Measurements from ENCODE around the gene SIK2.

Gene SIK2

DNA sequence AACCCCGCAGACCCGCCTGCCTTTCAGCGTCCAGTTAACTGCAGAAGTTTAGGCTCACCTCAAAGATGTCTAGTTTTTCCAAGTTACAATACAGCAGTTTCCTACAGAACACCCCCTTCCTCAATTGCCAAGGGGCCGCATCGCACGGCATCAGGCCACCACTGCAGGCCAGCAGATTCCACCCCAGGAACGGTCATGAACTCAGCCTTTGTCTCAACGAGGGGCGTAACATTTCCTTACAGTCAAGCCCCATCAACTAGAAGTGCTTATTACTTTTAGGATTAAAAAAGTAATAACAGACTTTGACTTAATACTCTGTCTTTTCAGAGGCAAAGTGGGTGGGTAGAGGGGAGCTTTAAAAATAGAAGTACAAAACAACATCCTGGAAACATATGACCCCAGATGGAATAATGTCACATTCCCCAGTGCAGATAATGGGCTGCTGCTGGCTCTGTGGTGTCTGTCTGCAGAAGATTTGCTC is 127.6 kb downstream of the SIK2 start:
- no peak for DNase-seq (ENCODE audit: low read depth)

DNA sequence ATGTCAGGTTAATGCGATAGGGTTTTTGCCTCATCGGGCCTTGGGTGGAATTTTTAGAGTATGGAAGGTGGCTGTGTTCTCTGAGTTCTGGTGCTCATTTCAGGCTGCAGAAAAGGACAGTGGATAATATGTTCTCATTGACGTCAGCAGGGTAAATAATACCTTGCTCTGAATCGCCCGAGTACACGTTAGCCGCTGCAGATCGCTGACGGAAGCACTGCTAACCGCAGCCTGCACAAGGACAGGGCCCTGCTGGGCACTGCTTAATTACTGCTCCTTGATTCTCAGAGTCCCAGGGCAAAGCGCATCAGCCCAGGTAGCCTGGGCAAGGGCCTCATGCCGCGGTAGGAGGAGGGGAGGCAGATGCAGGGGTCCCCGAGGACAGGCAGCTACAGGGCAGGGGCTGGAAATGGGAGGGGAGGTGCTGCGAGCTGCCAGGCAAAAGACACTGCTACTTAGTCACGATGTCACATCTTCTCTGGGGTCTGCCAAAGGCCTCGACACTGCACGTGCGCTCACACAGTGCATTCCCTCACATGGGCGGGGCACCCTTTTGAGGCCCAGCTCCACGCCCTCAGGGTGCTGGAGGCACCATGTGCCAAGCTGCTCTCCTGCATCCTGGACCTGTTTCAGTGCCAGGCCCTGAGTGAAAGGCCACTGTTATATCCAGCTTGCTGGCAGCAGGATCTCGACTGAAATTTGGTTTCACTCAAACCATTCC is 128.8 kb downstream of the SIK2 start:
- DNase-seq (ENCODE audit: low read depth): peak; percentile 91

DNA sequence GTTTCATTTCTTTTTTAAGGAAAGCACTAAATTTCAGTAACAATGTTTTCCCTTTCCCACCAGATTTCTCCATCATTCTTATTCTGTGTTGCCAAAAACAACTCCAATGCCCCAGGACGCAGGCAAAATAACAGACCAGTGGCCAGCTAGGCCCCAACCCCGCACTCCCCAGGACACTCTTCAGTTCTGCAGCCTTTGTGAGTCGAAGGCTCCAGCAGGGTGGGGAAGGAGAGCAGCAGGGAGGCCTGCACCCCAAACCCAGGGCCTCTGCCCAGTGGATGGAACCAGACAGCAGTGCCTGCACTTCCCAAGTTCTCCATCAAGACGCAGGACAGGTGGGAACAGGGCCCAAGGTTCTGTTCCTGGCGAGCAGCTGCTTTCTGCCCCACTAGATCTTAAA is 129.6 kb downstream of the SIK2 start:
- no peak for DNase-seq (ENCODE audit: low read depth)

DNA sequence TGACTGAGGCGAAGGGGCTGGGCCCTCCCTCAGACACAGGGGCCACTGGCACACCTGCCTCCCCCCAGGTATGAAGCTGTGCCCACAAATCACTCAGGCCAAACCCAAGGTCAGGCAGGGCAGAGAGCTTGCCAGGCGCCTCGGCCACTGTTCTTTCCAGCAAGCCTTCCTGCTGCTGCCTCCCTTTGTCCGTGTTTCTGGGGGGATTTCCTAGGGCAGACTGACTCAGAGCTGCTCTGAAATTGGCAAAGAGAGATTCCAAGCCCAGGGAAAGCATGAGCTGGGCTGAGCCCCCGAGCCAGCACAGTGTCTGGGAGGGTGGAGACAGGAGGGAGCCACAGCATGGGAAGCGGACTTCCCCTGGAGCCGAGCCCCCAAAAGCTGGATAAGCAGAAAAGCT is 130.8 kb downstream of the SIK2 start:
- DNase-seq (ENCODE audit: low read depth): peak; percentile 90

DNA sequence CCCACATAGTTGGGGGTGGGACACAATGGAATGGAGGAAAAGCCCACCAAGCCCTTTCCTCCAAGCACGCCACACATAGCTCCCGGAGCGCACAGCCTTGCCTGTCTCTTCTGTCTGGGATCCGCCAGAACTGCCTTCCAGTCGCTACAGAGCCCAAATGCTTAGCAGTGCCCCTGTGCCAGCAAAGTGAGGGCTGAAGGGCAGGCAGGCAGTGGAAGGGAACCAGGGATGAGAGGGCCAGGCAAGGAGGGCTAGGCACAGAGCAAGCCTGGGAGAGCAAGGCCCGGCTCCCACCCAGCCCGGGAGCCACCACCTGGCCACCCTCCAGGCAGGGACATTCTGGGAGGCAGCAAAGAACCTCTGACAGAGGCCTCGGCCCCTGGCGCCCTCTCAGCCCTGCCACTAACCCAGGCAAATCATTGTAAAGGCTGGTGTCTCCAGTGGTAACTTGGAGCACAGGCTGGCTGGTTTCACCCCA is 131.4 kb downstream of the SIK2 start:
- DNase-seq (ENCODE audit: low read depth): no peak

DNA sequence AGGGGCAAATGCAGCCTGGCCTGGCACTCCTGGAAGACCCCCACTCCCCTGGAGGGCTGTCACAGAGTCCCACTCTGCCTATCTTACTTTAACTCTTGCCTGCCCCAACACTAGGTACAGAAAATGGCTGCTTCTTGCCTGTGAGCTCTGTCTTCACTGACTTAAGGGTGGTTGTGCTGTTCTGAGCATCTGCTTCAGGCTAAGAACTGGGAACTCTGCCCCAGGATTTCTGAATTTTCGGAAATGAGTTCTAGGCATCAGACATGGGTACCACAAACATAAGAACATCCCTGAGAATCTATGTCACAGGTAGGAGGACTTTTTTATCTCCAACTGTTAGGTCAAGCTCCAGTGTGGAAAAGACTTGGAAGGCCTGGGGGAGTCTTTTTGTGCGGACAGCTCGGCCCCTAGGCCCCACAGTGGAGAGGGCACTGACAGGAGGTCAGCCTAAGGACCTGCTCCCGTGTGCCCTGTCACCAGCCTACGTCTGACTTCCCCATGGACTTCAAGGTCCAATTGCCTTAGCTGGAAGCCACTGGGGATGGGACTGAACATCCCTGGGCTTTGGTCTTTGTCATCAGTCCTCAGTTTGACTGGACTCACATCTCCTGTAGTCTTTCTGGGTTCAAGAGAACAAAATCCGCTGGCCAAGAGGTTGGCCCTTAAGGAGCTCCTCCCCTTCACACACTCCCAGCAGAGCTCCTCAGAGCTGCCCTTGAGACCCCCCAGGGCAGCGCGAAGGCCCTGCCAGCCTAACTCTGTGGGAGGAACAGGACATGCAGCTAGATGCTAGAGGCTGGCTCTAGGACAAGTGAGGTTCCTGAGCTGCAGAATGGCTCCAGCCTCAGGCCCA is 132.1 kb downstream of the SIK2 start:
- DNase-seq (ENCODE audit: low read depth): no peak

DNA sequence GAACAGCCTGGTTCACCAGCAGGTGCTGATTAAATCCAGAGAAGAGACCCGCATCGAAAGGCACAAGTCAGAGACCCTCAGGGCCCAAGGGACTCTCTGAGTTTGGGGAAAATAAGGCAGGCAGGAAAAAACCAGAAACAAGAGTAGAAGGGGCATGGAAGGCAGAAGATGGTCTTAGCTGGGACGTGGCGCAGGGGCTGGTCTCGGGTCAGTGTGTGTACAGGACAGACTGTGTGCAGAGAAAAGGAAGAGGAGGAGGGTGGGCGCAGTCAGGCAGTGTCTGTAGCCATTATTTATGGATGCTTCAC is 132.7 kb downstream of the SIK2 start:
- DNase-seq (ENCODE audit: low read depth): no peak

DNA sequence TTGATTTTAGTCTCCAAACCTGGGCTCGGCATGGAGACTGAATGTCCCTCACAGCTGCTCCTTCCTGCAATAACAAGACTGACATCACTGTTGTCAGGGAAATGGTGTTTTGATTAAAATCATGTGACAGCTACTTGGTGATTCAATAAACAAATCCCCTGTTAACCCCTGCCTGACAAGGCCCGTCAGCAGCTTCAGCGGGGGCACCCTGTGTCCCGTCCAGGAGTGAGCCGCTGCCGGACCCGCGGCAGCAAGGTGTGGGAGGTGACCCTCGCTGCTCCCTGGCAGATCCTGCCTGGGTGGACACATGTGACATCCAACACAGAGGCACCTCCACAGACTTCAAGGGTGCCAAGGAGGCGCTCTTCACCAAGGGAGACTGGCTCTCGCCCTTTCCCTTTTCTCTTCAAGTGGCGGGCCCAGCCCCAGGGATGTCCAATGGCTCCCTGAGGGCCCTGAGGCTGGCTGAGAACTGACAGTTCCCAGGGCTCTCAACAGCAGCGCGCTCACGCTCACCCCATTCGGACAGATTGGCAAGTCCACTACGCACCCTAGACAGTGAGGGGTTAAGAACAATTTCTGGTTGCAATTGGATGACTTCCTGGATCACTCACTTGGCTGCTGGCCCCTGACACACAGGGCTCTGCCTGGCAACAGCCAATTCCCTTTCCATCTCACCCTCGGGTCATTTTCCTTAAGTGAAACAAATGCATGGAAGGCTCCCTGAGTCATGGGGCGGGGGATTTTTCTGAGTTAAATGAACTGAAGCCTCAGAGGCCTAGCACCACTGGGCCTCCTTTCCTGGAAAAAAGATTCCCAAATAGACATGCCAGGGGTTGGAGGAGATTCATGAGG is 133.2 kb downstream of the SIK2 start:
- DNase-seq (ENCODE audit: low read depth): peak; percentile 98

DNA sequence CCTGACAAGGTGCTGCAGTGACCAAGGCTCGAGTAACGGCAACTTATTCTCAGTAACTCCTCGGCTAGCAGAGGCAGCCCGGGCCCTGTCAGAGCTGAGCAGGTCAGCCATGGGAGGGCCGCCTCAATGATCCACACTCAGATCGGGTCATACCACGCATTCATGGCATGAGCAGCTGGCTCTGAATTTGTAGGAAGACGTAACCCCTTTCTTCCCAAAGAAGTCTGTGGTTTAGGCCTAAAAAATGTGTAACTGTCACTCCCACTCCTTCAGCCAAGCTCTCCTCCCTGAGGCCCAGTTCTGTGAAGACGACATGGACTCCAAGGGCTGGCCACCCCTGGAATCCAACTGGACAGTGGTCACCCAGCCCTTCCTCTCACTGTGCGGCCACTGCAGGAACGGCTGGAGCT is 133.9 kb downstream of the SIK2 start:
- peak; percentile 66 for DNase-seq (ENCODE audit: low read depth)

DNA sequence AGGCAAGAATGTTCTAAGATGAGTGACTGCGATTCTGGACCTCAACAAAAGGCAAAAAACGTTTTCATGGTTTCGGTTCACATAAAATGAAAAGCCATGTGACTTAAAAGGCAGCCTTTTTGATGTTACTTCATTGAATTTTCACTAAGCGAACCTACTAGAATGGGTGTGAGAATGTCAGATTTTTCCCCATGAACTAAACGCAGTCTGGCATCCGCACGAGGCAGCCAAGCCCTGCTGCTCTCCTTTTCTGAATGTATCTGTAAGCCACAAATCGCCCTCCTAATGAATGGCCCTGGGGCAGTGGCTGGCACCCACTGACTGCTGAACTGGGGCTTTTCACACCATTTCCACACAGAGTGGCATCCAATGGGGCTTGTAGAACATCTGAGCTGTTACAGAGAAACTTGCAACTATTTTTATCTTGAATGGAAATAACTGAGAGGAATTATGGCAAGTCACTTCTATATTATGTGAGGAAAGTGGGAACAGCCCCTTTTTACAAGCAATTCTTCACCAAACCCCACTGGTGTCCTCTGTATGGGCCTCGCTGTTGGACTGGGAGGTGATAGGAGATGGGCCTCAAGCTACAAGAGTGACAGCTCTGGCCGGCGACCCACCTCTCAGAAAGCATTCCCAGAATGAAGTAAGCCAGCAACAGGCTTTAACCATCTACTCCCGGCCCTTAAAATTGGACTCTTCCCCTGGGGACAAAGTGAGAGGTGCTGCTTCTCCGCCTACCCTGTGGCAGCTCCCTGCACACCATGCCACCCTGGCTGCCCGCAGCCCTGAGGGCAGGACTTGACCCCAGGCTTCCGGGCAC is 134.6 kb downstream of the SIK2 start:
- no peak for DNase-seq (ENCODE audit: low read depth)

DNA sequence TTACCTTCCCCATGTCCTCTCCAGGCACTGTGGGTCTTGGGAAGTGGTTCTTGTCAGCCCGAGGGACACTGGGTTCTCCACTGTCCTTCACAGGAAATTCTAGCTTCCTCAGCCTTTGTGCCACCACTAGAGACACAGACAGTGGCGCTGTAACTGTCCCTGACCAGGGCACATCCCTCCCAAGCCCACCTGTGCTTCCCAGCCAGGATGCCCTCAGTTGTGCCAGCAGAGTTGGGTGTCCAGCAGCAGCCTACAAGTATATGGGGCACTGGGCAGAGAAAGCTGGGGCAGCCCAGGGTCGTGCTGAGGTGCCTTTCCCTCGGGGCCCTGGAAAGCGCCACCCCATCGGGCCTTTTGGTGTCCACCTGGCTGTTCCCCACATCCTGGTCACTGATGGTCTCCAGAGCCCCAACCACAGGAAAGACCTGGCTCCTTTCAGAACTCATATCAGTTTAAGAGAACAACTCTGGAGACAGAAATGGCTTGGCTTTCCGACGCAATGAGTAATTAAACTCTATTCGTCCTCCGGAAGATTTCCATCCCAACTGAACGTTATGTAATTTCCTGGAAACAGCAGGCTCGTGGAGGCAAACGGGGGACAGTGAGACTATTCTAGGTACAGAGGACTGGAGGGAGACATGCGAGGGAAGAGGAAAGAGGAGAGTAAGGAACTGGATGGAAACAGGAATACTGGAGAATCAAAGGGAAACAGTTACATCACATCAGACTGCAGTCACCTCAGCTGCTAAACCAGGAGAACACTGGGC is 135.4 kb downstream of the SIK2 start:
- no peak for DNase-seq (ENCODE audit: low read depth)

DNA sequence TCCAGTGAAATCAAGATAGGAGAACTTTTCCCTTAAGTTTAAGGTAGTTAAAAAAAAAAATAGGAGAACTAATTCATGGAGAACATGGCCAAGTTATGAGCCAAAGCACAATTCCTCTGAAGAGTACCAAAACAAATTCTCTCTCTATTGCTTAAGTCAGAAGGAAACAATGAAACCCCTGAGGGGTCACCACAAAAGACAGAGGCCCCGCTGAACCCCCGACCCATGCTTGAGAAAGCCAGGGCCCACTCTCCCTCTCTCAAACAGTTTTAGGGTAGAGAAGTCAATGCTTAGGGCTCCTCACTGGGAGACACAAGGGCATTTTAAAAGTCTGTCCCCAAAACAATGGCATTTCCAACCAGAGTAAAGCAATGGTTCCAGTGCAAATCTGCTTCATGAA is 137.1 kb downstream of the SIK2 start:
- DNase-seq (ENCODE audit: low read depth): no peak

DNA sequence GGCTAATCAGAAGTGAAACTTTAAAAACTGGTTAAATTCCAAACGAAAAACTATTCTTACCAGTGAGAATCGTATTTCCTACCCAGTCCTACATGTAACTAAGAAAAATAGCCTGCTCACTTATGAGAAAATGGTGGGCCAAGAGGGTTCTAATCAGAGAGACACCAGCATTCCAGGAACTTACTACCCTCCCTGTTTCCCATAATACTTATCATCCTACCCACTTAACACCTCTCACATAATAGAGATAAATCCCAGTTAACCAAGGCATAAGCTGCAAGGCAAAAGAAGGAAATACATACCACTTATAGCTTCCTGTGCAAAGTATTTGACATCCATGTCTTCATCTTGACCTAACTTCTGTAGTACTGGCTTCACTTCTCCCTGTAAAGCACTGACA is 139.5 kb downstream of the SIK2 start:
- no peak for DNase-seq (ENCODE audit: low read depth)

DNA sequence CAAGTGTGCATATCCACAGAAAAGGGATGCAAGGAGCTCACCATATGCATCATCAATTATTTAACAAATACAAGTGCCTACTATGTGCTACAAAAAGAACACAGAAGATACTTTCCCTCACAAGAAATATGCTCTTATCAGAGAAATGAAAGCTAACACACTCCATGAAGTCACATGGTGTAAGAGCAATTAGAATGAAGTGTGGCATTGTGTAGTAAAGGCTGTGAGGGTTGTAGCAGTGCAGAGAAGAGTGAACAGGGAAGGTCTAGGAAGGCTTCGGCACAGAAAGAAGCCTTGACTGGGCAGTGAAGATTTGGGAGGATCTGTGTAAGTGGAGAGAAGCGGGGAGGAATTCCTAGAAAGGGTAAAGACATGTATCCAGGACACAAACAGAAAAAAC is 141.5 kb downstream of the SIK2 start:
- no peak for DNase-seq (ENCODE audit: low read depth)

DNA sequence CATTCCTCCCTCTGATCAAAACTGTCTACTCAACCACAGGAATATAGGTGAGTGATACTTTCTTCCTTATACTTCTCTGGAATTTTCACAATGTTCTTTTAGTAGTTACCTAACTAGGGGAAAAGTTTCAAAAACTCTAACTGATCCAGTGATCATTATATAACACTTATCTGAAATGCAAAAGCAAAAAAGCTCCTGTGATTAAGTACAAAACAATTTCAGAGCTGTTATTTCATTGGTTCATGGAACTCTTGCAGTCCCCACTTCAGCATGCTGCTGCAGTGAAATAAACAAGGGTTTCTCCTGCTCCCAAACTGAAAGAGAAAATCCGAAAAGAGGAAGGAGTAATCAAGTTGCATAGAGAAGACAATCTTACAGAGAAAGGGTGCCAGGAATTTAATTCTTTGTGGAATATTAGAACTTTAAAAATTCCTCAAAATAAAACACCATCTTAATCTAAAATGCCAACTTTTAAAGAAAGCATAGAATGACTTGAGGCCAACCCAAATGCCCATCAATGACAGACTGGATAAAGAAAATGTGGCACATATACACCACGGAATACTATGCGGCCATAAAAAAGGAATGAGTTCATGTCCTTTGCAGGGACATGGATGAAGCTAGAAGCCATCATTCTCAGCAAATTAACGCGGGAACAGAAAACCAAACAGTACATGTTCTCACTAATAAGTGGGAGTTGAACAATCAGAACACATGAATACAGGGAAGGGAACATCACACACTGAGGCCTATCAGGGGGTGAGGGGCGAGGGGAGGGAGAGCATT is 143.7 kb downstream of the SIK2 start:
- peak; percentile 78 for DNase-seq (ENCODE audit: low read depth)

DNA sequence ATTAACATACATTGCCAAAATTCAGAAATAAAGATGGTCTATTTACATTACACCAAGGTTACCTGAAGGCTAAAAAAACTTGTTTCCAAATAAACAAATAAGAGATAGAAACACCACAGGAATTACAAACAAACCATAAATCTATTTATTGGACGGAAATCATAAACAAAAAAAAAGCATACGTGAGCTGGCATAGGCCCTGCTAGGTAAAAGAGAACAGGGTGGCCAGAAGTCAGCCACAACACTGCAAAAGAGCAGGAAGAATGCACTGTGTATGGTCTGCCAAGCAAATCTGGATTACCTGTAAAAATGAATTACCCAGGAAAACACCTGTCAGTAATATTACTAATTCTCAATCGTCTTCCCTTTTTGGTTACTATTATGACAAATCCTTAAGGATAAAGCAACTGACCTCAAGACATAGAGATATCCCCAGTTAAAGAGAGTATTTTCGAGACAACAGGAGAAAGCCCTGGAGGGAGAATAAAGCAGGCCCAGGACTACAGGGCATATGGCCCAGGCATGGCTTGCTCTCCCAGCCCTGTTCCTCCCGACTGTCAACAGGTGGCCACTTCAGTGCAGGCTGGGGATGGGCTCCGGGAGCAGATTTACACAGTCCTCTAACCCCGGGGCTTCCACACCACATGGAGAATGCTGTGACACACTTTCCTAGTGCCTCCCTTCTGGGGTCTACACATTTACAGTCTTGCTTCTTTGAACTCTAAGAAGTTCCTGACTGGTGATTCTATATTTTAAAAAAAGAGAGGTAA is 146.0 kb downstream of the SIK2 start:
- no peak for DNase-seq (ENCODE audit: low read depth)

DNA sequence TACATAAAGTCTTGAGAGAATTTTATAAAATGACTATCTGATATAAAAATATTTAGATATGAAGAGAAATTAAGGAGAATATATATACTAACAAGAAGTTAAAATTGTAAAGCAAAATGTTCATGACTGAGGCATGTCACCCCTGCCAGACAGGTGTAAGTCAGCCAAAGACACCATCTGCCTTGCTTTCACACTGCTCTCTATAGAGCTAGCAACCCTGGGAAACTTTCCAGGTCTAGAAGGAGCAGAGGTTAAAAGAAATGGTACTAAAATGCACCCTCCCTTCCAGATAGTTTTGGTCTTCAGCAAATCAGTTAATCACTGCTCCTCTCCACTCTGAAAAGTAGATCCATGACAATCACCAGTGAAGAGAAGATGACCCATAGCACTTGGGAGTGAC is 147.4 kb downstream of the SIK2 start:
- no peak for DNase-seq (ENCODE audit: low read depth)

DNA sequence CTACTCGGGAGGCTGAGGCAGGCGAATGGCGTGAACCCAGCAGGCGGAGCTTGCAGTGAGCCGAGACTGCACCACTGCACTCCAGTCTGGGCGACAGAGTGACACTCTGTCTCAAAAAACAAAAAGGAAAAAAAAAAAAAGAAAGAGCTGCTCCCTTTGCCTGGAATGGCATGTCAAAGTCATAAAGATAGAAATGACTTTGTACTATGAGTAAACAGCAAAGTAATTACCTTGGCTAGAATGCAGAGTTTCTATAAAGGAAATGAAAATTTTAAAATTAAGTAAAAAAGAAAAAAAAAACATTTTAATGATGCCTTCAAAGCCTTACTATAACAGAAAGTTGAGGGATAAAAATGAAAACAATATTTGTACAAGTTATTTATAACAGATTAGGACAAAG is 153.8 kb downstream of the SIK2 start:
- DNase-seq (ENCODE audit: low read depth): no peak

DNA sequence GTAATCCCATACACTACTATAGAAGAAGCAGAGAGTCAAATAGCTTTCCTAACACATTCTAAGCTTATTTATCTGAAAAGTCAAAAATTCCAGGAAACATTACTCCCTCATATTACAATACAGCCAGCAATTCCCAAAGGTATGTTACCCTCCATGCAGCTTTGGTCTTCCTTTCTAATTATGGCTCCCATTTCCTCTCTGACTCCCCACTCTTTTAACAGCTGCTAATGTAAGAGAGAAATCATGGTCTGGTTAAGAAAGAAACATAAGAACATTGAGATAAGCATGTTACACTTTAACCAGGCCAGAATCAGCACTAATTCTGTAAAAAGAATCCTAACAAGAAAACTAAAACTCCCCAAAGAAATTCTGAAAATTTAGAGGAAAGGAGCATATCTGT is 157.1 kb downstream of the SIK2 start:
- DNase-seq (ENCODE audit: low read depth): no peak

Measured in iris pigment epithelial cell (primary cell).